GM10248 (cell line): ENCODE data around the gene CCNJL.

Experiments used
- CTCF ChIA-PET: fragments of 300-600 bp; sonication (Branson Sonifier 250); formaldehyde crosslinking; extraction: SDS; loops from one replicate; lab custom pipeline; 2021; ENCODE audit warnings: antibody characterized with exemption; lab: Yijun Ruan, JAX
- POLR2A ChIA-PET: fragments of 350-650 bp; sonication (Branson Sonifier 250); formaldehyde crosslinking; extraction: SDS; loops from one replicate; lab custom pipeline; 2020; ENCODE audit warnings: antibody characterized with exemption; lab: Yijun Ruan, JAX
- DNase-seq: peaks from one replicate; pipeline ENCODE4 v3.0.0; 2012; ENCODE audit errors: extremely low spot score
- CTCF ChIP-seq: IDR thresholded peaks from 2 replicates; pipeline ENCODE4 v1.5.1; 2012; ENCODE audit warnings: mild to moderate bottlenecking, low read depth; ENCODE audit errors: extremely low read depth, missing control alignments, control extremely low read depth

The CCNJL gene

GRCh38 chr5:160297776-160298175 lies 14.6 kb downstream of the CCNJL start:
- ChIA-PET POLR2A (no interaction called here), CTCF (interaction anchor here (0.9 kb wide), 1 partner anchor 46 kb away, joined by 3 read pairs; no protein-coding TSS in a partner anchor)
- TF ChIP-seq CTCF: no peak
- DNase-seq: no peak

GRCh38 chr5:160297004-160297403 lies 15.4 kb downstream of the CCNJL start:
- TF ChIP-seq CTCF: no peak
- ChIA-PET CTCF (interaction anchor here (1.0 kb wide), 1 partner anchor 22 kb away, joined by 3 read pairs; no protein-coding TSS in a partner anchor), POLR2A (no interaction called here)
- DNase-seq: no peak

- ChIA-PET POLR2A (no interaction called here), CTCF (interaction anchor here (1.0 kb wide), 1 partner anchor 22 kb away, joined by 3 read pairs; no protein-coding TSS in a partner anchor)
- no peak for DNase-seq
- TF ChIP-seq CTCF: no peak
Measured at GRCh38 chr5:160296496-160296895, 15.9 kb downstream of the CCNJL start.

GRCh38 chr5:160293901-160294561 lies 18.3 kb downstream of the CCNJL start:
- DNase-seq: no peak
- CTCF ChIA-PET: no interaction called here
- POLR2A ChIA-PET: no interaction called here
- no peak for TF ChIP-seq CTCF

- no peak for DNase-seq
- ChIA-PET POLR2A (no interaction called here), CTCF (no interaction called here)
- TF ChIP-seq CTCF: no peak
Measured at GRCh38 chr5:160293386-160293785, 19.0 kb downstream of the CCNJL start.

- POLR2A ChIA-PET: interaction anchor here (0.6 kb wide), 1 partner anchor 128 kb away, joined by 4 read pairs; no protein-coding TSS in a partner anchor
- no peak for TF ChIP-seq CTCF
- no peak for DNase-seq
- CTCF ChIA-PET: interaction anchor here (1.0 kb wide), 1 partner anchor 92 kb away, joined by 3 read pairs; no protein-coding TSS in a partner anchor
Measured at GRCh38 chr5:160291467-160291866, 20.9 kb downstream of the CCNJL start.

GRCh38 chr5:160290751-160291150 lies 21.6 kb downstream of the CCNJL start:
- no peak for DNase-seq
- TF ChIP-seq CTCF: no peak
- ChIA-PET CTCF (interaction anchor here (1.0 kb wide), 1 partner anchor 92 kb away, joined by 3 read pairs; no protein-coding TSS in a partner anchor), POLR2A (no interaction called here)
